IPS-11a (cell line): ENCODE data around the gene GATA3.

Experiments
- H3K4me3 ChIP-seq: one replicate; pipeline ENCODE4 v1.5.1; 2013; ENCODE audit warnings: low read depth, low read length, control low read depth

The GATA3 gene

DNA sequence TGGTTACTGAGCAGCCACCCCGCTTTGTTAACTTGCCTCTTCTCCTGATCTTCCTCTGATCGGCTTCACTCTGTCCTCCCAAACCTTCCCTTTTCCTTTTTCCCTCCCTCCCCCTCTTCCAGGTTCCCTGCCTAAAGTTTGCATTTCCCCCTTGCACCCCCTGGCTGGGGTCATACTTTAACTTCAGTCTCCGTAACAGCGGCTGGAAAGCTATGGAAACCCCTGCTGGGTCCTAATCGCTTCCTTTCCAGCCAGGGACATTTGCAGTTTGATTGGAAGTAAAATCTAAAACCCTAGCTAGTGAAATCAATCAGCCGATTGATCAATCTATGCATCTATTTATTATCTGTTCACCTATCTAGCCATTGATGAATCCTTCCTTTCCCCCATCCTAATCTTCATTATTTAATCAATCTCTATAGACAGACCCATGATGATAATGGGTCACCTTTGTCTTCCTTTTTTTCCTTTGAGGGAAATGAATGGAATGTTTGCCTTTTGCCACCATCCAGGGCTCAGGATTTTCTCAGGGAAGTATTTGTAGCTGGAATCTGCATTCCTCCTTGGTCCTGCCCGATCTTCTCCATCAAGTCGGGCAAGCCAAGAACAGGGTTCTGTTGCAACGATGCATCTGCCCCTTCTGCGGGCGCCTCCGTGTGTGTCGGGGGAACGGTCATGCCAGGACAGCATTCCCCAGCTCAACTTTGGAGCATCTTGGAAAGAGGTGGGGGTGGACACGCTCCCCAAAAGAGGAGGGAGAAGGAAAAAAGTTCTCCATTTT lies 8.8 kb downstream of the GATA3 start:
- H3K4me3 ChIP-seq = no peak overlapping the region

DNA sequence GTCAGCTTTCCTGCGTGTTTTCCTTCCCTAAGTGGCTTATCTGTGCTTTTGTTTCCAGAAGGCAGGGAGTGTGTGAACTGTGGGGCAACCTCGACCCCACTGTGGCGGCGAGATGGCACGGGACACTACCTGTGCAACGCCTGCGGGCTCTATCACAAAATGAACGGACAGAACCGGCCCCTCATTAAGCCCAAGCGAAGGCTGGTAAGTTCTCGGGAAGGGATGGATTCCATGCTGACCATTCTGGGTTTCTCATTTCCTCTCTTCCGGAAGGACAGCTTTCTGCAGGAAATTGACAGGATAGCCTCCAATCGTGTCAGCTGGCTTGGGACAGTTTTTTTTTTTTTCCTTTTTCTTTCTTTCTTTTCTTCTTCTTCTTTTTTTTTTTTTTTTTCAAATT lies 9.4 kb downstream of the GATA3 start:
- H3K4me3 ChIP-seq = no peak overlapping the region

DNA sequence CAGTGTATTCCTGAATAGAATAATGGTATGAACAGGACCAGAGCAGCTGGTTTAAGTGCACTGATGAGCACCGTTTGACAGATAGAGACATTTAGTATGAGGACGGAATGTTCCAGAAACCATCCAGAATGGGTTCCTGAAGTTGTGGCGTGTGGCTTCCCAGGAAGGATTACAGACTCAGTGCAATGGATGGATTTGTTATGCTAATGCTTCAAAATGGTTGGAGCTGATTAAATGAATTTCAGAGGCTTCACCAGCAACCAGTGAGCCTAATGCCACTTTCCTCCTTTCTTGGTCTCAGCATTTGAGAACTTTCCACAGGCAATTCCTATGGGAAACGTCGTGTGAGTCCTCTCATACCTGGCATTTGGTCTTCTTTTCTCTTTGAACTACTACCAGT lies 9.9 kb downstream of the GATA3 start:
- no peak overlapping the region for H3K4me3 ChIP-seq

DNA sequence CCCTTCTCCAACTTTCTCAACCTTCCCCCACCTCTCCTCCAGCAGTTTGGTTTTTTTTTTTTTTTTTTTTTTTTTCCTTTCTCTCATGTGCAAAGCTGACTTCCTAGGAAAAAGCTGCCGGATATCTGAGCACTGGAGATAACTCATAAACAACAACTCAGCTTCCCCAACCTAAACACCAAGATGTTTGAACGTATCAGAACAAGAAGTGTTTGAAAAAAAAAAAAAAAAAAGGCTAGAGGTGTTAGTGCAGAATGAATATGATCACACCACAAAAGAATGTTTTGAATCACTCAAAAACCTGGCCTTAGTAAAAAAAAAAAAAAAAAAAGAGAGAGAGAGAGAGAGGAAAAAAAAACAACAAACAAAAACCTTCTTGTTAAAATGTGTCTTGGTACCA lies 11.2 kb downstream of the GATA3 start:
- no peak overlapping the region for H3K4me3 ChIP-seq

DNA sequence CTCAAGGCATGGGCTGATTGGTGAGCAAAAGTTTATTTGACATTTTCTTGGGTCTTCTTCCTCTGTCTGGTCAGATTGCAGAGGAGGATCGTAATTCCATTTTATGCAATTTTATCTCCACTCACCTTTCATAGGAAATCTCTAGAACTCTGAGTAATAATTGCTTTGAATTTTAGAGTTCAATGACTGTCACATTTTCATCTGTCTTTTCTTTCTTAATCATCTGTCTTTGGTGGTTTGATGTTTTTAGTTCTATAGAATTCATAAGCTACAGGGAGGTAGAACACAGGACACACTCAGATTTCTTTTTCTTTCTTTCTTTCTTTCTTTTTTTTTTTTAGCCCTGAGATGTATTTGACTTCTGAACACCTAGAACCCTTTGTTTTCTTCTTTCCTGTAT lies 11.6 kb downstream of the GATA3 start:
- H3K4me3 ChIP-seq = no peak overlapping the region

DNA sequence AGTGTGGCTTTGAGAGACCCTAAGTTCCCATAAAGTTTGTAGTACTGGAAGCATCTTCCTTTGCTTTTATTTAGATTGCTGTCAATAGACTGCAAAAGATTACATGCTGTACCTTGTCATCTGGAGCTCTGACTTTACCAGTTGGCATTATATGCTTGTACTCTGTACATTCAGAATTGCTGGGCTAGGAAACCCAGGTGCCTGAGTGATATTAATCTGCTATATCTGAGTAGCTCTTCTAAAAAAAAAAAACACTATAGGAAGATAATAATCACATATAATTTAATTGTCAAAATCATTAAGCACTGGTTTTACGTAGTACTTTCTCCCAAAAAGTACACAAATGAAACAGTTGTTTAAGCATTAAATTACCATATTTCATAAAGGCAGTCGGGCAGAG lies 12.3 kb downstream of the GATA3 start:
- H3K4me3 ChIP-seq = no peak overlapping the region

DNA sequence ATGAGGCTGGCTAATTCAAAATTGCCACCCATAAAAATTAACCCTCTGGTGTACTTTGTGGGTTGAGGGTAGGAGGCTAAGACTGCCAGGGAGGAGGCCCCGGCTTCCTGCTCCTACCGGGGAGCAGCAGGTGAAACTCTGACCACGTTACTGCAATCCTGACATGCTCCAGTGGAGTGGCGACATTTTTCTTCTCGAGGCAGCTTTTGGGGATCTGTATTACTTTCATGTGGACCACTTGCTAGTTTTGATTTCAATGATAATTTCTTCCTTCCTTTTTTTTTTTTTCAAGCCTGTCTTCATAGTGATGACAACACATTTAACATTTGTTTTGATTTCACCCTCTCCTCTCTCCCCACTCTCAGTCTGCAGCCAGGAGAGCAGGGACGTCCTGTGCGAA lies 14.6 kb downstream of the GATA3 start:
- H3K4me3 ChIP-seq = no peak overlapping the region

DNA sequence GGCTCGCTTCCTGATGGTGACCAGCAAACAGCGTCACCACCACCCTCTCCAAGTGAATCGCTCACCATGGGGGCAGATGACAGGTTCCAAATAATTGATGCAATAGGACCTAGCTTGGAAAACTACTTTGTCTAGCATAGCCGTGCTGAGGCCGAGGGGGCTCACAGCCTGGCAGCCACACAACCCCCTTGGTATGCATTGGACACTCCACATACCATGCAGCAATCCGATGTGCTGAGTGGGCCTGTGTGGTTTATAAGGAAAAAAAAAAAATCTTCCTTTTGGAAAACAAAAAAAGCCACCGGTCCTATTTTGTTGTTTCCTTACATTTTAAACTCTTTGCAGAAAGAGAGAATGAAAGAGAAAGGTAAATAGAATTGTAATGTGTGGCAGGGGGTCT lies 15.1 kb downstream of the GATA3 start:
- no peak overlapping the region for H3K4me3 ChIP-seq

DNA sequence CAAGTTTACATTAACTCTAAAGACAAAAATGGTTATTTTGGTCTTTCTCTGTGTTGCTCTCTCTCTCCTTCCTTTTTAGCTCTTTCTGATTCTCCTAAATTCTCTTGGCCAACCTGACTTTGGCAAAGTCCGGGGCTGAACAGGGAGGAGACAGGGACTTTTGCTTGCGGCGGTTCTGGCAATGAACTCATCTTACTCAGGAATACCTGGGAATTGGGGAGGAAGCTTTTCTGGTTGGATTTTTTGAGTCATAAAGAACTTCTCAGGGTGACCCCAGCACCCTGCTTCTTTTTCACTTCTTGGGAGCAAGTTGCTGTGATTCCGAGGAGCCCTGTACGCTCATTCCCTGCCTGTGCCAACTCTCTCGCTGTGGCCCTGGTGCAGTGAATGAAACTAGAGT lies 16.0 kb downstream of the GATA3 start:
- no peak overlapping the region for H3K4me3 ChIP-seq

DNA sequence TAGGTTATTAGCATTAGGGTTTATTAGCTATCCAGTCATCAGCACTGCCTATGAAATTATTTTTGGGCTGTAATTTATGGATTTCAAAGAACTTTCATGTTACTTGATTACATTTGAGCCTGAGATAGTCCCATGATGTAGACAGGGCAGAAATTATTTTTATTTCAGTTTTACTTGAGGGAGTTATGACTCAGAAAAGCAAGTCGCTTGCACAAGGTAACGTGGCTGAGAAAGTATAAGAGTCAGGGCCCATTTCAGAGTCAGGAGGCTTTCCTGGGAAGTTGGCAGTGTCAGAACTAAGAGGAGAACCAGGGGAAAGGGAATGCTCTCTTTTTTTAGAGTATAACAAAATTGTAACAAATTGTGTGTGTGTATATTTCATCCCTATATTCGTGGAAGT lies 16.5 kb downstream of the GATA3 start:
- H3K4me3 ChIP-seq = no peak overlapping the region

DNA sequence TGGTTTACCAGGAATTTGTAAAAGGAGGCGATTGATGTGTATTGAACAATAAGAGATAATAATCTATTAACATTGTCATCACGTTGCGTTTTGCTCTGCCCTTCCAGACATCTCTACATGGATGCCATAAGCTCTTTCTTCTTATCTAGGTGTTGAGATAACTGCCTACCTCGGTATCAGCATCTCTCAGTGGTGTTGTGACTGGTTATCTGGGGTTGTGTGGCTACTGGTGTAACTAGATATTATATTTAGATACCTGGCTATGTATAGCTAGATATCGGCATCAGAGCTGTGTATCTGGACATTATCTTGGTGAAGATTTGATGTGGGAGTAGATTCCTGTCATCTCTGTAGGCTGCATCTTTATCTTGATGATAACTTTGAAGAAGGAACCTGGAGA lies 17.2 kb downstream of the GATA3 start:
- H3K4me3 ChIP-seq = no peak overlapping the region

DNA sequence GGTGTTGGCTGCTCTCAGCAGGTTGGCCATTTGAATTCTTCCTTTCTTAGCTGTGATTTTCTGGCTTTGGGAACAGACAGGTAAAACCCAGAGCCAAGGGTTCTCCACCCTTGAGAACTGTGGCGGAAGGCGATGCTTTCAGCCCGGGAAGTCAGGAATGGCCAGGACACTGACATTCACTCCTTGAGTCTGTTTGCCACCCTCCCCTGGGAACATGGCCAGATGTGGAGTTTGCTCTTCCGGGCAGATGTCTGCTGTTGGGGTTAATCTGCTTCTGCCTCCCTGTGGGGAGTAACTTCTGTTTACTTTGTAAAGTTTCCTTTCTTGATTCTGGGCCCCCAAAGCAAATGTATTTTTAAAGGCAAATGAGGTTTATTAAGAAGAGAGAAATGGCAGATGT lies 17.7 kb downstream of the GATA3 start:
- no peak overlapping the region for H3K4me3 ChIP-seq

DNA sequence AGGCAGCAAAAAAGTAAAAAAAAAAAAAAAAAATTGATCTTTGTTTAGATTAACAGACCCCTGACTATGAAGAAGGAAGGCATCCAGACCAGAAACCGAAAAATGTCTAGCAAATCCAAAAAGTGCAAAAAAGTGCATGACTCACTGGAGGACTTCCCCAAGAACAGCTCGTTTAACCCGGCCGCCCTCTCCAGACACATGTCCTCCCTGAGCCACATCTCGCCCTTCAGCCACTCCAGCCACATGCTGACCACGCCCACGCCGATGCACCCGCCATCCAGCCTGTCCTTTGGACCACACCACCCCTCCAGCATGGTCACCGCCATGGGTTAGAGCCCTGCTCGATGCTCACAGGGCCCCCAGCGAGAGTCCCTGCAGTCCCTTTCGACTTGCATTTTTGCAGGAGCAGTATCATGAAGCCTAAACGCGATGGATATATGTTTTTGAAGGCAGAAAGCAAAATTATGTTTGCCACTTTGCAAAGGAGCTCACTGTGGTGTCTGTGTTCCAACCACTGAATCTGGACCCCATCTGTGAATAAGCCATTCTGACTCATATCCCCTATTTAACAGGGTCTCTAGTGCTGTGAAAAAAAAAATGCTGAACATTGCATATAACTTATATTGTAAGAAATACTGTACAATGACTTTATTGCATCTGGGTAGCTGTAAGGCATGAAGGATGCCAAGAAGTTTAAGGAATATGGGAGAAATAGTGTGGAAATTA lies 19.4 kb downstream of the GATA3 start:
- H3K4me3 ChIP-seq = no peak overlapping the region

DNA sequence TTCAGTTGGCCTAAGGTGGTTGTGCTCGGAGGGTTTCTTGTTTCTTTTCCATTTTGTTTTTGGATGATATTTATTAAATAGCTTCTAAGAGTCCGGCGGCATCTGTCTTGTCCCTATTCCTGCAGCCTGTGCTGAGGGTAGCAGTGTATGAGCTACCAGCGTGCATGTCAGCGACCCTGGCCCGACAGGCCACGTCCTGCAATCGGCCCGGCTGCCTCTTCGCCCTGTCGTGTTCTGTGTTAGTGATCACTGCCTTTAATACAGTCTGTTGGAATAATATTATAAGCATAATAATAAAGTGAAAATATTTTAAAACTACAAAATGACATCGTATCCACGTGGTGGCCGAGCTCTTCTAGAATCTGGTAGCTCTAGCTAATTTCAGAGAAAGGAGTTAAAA lies 20.4 kb downstream of the GATA3 start:
- no peak overlapping the region for H3K4me3 ChIP-seq

DNA sequence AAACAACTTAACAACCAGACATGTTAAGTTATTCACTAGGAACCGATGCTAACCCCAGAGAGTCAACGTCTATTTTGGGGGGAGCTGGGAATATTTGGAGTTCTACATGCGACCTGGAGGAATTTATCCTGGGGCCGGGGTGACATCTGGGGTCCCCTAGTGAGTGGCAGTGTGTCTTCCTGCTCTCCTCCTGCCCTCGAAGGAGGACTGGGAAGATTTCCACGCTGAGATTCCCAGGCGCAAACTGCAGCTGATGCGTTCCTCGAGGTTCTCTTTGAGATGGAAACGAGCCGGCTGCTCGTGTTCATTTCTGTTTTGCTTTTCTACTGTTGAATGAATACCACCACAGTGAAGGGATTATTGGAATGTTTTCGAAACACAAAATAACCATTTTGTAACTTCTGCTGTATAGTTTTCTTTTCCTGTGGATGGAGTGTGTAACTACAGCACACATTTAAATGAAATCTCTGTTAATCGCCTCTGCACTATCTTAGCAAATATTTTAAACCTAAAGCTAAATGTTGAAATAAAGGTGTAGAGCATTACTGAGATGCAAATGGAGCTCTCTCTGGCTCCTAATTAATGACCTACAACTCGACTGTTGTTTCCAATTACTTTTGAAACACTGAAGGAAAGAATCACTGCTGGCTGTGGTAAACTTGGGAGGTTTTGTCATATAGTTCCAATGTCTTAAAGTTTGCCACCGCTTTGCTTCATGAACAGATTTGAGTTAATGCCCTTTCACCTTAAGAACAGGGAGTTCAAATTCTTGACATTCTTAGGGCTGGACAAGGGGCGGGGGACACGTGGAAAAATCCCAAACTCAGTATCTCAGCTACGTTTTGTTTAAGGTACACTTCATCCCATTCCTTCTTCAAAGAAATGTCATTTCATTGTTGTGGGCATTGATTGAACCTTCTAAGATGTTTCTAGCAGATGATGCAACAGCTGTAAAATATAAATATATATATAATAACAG lies 21.1 kb downstream of the GATA3 start:
- no peak overlapping the region for H3K4me3 ChIP-seq

DNA sequence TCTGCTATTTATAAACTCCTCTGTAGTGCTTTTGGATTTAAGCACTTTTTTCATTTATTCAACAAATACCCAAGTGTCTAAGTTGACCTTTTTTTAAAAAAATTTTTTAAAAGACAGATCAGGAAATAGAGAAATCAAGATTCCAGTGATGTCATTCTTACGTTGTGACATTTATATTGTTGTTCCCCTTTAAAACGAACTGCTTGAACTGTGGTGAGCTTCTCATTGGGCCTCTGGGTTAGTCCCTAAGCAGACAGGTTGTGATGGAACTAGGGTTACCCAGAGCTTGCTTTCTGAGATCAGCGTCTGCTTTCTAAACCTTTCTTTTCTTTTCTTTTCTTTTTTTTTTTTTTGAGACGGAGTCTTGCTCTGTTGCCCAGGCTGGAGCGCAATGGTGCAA lies 22.4 kb downstream of the GATA3 start:
- H3K4me3 ChIP-seq = no peak overlapping the region

DNA sequence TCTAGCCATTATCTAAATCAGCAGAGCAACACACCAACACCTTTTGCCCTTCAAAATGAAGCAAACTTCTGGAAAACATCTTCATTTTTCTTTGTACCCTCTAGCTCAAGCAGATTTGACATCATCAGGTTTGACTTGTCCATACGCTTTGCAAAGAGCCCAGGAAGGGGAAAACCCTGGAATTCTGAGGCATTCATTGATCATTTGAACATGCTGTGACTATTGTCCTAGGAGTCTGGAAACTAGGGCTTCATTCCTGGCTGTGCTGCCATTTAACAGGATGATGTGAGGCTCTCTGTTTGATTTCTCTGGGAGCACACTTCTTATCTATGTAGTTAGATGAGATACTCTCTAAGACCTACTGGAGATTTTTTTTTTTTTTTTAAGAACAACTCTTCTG lies 23.5 kb downstream of the GATA3 start:
- H3K4me3 ChIP-seq = no peak overlapping the region

DNA sequence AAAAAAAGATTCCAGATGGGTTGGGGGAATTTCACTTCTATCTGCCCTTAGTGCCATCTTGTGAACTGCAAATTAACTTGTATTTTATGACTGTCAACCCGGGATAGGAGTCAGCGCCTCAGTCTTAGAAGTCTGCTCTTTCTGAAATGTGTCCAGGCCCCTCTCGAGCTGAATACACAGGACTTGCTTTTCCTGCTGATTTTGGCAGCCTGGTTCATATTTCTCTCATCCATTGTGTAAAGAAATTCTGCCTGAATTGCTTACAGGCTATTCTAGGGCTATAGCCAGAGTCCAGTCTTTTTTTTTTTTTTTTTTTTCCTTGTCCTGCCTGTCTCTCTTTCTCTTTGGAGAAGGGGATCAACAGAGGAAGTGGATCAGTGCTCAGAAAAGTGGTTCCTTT lies 24.6 kb downstream of the GATA3 start:
- no peak overlapping the region for H3K4me3 ChIP-seq

DNA sequence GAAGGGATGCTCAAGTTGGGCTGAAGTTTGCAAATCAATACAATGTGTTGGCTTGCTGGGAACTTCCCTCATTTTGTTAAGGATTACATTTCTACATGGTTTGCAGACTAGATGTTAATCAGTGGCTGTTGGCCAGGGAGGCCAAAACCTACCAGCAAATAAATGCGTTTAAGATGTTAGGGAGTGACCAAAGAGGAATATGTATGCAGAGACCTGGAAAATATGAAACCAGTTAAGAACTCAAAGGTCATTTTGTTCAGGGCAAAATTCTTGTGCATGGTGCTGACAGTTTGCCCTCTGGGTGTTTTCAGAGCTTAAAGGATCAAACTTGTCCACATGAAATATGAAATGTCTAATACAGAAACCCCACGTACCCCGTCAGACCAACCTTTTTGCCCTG lies 30.3 kb downstream of the GATA3 start:
- no peak overlapping the region for H3K4me3 ChIP-seq

DNA sequence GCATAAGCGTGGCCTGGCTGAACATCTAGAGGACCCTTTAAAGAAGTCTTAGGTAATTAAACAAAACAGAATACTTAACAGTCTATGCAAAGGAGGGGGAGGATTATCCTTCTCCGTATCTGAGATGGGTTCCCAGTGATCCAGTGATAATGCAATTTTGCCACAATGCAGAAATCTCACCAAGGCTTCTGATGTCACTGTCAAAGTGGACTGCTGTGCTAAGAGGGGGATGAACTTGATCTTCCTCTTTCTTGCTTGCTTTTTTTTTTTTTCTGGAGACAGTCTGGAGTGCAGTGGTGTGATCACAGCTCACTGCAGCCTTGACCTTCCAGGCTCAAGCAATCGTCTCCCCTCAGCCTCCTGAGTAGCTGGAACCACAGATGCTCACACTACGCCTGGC lies 30.8 kb downstream of the GATA3 start:
- no peak overlapping the region for H3K4me3 ChIP-seq

DNA sequence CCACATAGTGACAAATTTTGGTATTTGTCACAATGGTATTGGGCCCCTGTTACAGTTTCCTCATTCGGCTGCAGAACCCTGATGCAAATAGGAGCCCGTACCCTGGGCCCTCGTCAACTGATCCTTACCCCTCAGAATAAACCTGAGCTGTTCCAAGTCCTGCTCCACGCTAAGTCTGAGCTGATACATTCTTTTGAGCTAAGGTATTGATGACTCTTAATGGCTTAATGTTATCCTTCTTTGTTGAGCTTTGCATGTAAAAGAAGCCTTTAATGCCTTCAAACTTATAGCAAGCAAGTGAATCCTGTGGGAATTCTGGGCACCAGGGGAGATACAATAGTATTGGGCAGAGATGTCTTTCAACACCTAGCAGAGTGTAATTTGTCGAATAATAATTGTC lies 31.8 kb downstream of the GATA3 start:
- H3K4me3 ChIP-seq = no peak overlapping the region

DNA sequence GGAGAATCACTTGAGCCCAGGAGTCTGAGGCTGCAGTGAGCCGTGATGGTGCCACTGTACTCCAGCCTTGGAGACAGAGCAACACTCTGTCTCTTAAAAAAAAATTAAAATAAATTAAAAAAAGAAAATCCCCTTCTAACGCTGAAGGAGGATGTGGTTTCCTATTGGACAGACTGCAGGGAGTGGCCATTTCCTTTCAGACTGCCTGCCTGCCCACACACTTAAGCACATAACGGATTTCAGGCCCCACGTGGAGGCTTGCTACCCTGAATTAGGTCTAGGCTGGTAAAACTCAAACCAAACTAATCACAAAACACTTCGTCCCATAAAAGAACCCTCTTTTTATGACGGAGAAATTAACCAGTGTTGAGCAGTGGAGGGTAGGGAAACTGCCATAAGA lies 34.0 kb downstream of the GATA3 start:
- H3K4me3 ChIP-seq = no peak overlapping the region
